NCI-H2081 treated with DMSO at 0.1 percent for 48 hours (cell line): Measurements from ENCODE around the gene WSB1.
"Not testable (repeated sequence)": the region's sequence is repeated elsewhere in the genome, so short reads cannot be mapped to it uniquely, and the experiment has no call there.

Source experiments
- DNase-seq: peaks from one replicate; lab custom pipeline; 2025; lab: John Stamatoyannopoulos, UW

WSB1 gene, protein sequence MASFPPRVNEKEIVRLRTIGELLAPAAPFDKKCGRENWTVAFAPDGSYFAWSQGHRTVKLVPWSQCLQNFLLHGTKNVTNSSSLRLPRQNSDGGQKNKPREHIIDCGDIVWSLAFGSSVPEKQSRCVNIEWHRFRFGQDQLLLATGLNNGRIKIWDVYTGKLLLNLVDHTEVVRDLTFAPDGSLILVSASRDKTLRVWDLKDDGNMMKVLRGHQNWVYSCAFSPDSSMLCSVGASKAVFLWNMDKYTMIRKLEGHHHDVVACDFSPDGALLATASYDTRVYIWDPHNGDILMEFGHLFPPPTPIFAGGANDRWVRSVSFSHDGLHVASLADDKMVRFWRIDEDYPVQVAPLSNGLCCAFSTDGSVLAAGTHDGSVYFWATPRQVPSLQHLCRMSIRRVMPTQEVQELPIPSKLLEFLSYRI

DNA sequence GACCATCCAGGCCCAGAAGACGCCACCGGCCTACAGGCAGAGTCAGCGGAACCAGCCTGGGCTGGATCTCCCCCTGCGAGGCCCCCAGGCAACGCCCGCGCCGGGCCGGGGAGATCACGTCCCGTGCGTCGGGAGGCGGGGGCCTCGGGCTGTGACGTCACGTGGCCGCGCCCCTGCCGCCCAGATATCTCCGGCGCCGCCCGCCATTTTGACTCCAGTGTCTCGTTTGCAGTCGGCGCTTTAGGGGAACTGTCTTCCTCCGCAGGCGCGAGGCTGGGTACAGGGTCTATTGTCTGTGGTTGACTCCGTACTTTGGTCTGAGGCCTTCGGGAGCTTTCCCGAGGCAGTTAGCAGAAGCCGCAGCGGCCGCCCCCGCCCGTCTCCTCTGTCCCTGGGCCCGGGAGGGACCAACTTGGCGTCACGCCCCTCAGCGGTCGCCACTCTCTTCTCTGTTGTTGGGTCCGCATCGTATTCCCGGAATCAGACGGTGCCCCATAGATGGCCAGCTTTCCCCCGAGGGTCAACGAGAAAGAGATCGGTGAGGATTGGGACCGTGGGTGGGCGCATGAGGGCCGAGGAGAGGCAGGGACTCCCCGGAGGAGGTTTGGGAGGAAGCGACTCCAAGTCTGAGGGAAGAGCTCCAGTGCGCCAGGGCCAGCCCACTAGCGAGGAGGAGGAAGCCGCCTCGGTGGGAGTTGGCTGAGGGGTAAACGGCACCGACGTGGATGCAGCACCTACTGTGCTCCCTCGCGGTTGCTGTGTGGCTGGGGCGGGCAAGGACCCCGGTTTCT lies at the start of gene WSB1:
WSB1 (plus strand) TSS at position 217 of the 791 bp plus-strand sequence; CDS start at position 499, 282 bp downstream.
- peak; percentile 29 for DNase-seq

DNA sequence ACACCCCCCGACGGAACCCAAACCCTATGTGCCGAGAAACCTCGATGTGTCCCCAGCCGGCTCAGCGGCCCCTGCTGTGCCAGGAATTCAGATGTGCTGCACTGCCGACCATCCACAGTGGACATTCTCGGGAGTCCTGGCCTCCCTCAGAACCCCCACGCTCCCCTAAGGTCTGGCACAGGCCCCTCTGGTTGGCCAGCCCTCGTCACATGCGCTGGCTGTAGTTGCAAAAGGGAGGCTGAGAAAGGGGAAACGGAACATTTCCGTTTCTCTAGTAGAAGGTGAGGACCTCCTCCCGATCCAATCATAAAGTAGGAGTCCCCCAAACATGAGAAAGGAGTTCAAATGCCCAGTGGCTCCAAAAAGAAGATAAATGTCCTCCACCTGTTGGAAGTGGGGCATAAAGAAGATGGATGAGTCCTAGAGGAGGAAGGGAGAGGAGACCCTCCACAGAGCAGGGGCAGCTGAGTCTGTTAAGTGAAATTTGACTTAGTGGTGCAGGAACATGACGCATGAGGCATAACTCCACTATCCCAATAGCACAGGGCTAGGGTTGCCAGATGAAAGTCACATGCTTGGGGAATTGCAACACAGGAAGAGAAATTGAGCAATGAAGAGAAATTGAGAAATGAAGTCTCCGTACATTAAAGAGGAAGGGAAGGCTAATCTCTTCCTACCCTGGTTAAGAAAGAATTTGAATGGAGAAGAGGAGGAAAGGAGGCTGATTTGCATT lies 49.3 kb upstream of the WSB1 start:
- no peak for DNase-seq

DNA sequence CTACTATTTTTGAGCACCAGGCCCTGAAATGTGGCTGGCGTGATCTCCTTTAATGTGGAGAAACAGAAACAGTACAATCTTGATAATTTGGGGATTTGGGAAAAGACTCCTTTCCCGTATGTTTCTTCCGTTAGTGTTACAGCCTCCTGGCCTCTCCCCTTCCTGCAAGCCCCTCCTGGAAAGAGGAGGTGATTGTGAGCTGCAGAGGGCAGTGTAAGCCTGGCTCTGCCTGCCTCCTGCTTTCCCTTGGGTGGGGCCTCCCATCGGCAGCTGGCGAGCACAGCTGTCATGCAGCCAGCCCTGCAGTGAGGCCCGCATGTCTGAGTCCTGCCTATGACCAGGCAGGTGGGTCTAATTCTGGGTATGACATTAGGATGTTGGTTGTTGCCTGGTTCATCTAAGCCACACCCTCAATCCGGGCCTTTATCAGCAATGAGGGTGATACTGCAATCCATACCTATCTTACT lies 48.7 kb upstream of the WSB1 start:
- no peak for DNase-seq

DNA sequence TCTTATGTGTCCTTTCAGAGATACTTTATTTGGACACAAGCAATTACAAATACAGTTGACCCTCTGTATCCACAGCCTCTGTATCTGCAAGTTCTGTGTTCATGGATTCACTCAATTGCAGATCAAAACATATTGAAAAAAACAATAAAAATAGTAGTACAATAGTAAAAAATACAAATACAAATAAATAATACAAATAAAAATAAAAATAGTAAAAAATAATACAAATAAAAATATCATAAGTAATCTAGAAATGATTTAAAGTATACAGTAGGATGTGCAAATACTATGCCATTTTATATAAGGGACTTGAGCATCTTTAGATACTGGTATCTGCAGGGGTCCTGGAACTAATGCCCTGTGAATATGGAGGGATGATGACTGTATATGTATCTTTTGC lies 47.4 kb upstream of the WSB1 start:
- DNase-seq = no peak

DNA sequence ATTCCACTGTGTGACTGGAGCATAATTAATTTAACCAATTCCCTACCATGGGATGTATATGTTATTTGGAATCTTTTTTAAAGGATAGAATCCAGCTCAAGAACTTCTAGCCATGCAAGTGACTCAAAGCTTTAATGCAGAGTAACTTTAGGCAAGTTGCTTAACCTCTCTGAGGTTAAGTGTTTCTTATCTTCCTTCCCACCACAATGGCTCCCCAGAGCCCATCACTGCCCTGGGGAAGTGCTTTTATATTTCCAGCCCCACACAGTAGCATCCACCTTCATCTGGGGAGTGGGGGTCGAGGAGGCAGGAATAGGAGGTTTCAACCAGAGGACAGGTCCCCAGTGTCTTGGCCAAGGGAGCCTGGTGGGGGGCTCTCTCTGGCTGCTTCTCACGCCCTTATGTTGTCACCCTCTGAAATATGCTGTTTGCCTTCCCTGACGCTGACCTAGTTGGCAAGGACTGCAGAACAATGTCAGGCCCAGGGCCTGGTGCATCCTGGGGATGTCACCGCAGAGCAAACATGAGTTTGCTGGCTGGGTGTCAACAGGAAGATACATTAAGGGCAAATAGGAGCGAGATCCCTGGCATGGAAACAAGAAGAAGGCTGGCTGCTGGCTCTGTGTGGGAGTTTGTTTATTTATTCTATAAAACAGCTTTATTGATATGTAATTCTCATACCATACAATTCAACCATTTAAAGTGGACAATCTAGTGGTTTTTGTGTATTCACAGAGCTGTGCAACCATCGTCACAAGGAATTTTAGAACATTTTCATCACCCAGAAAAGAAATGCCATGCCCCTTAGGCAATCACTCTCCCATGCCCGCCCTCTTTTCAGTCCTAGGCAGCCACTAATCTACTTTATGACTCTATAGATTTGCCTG lies 46.6 kb upstream of the WSB1 start:
- DNase-seq = no peak

DNA sequence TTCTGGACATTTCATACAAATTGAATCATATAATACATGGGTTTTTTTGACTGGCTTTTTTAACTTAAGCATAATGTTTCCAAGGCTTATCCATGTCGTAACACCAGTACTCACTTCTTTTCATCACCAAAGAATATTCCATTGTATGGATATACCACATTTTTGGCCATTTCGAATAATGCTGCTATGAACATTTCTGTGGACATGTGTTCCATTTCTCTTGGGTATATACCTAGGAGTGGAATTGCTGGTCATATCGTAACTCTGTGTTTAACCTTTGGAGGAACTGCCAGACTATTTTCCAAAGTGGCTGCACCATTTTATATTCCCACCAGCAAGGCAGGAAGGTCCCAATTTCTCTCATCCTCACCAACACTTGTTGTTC lies 46.0 kb upstream of the WSB1 start:
- DNase-seq = no peak

DNA sequence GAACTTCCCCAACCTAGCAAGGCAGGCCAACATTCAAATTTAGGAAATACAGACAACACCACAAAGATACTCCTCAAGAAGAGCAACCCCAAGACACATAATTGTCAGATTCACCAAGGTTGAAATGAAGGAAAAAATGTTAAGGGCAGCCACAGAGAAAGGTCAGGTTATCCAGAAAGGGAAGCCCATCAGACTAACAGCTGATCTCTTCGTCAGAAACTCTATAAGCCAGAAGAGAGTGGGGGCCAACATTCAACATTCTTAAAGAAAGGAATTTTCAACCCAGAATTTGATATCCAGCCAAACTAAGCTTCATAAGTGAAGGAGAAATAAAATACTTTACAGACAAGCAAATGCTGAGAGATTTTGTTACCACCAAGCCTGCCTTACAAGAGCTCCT lies 43.1 kb upstream of the WSB1 start:
- DNase-seq = not testable (repeated sequence)

DNA sequence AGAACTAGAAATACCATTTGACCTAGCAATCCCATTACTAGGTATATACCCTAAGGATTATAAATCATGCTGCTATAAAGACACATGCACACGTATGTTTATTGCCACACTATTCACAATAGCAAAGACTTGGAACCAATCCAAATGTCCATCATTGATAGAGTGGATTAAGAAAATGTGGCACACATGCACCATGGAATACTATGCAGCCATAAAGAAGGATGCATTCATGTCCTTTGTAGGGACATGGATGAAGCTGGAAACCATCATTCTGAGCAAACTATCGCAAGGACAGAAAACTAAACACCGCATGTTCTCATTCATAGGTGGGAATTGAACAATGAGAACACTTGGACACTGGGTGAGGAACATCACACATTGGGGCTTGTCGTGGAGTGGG lies 39.1 kb upstream of the WSB1 start:
- DNase-seq = not testable (repeated sequence)

DNA sequence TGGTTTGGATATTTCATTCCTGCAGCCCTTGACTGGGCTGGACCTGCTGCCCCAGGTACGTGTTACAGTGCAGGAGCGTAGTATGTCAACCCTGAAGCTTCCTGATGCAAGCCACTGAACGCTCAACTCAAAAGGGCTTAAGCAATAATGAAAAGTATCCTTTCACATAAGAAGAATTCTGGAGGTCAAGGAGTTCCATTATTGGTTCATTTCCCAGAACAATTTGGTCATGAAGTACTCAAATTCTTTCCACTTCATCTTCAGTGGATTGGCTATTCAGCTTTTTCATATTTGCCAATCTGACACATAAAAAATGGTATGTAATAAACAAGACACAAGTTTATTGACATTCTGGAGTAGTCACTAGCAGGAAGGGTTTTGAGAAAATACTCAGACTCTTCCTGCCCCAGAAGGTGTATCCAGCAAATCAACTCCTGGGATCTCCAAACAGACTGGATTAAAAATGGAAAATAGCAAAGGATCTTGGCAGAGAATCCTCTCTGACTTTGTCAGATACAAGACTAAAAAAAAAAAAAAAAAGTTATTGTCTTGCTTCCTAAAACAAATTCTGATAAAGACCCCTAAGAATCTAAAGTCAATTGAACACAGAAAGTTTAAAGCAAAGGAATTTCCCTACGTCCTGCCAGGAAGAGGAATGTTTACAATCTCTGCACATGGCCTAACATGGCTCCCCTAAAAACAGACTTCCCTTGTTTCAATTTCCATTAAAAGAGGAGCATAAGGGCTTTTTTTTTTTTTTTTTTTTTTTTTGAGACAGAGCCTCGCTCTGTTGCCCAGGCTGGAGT lies 37.5 kb upstream of the WSB1 start:
- no peak for DNase-seq

DNA sequence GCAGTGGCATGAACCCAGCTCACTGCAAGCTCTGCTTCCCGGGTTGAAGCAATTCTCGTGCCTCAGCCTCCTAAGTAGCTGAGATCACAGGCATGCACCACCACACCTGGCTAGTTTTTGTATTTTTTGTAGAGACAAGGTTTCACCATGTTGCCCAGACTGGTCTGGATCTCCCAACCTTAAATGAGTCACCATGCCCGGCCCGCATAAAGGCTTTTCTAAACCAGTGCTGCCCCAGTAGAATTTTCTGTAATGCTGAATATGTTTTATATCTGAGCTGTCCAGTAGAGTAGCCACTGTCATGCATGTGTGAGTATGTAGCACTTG lies 36.9 kb upstream of the WSB1 start:
- no peak for DNase-seq

DNA sequence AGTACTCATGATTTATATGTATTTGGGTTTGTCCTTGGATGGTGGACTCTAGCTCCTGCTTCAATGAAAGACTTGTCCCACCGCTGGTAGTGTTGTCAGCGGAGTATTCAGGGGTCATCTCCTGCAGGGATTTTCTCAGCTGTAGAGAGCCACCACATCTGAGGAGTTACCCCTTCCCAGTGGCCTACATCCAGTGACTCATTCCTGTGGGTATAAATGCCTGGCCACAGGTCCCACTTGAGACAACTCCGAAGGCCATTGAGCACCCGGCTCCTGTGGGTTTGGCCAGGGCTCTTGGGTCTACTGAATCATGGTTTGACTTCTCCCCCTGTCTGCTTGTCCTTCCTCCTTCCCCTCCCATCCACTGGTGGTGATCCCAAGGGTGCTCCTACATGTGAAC lies 34.6 kb upstream of the WSB1 start:
- no peak for DNase-seq

DNA sequence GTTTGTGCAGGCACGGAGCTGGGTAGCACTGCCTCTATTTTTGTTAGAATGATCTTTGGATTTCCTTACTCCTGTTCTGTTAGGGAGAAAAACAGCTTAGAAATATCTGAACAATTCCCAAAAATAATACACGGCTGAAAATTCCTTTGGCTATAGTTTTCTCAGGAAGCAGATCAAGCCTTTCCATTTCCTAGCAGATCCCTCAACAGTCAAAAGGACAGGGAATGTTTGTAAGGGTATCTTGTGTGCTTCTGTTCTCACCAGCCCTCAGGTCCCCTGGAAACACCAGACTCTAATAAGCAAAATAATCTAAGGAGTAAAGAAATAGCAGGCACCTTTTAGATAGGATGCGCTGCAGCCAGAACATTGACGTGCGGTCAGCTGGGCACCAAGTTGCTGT lies 30.5 kb upstream of the WSB1 start:
- no peak for DNase-seq

DNA sequence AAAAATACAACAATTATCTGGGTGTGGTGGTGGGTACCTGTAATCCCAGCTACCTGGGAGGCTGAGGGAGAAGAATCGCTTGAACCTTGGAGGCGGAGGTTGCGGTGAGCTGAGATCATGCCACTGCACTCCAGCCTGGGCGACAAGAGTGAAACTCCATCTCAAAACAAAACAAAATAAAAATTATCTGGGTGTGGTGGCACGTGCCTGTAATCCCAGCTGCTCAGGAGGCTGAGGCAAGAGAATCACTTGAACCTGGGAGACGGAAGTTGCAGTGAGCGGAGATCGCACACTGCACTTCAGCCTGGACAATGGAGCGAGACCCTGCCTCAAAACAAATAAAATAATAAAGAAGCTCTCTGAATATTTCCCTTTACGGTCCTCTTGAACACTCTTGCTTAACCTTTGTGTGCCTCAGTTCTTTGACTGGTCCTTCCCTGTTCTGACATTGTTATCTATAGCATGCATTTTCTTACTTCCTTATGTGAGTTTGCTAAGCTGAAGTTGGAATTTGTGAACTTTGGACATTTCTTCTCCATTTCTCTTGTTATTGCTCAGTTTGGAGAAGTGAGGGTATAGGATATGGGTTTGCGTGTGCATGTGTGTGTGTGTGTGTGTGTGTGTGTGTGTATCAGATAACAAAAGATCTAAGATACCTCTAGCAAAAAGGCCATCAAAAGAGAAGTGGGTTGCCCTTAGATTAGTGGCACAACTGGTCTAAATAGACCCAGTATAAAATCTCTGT lies 29.7 kb upstream of the WSB1 start:
- DNase-seq = no peak

DNA sequence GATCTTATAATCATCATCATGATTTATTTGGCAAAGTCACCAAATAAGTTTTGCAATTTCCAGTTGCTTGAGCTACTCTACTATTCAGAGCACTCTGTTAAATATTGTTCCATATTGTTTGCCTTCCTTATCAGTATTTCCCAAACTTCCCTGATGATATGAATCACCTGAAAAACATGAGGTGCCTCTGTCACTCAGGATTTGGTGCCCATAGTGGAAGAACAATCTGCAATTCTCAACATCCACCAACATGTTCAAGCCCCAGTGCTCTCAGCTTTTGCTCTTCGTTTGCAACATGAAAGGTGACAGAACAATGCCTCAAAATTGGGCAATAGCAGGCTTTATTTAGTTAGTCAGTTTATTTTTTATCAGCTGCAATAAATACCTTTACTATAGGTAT lies 28.6 kb upstream of the WSB1 start:
- DNase-seq = no peak

DNA sequence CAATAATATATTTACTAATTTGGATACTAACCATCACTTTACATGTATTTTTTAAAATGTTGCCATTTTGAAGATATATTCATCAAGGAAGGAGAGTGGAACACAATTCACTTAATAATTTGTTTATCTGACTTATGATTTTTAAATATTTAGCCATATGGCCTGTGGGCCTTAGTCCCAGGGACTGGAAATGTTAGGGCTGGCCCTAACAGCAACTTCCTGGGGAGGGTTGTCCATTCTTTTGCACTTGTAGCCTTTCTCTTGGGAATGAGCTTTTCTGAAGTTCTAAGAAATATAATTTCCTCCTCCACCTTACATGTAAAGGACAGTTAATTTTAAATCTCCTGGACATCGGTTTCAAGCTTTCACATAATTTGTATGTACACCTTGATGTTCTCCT lies 27.7 kb upstream of the WSB1 start:
- no peak for DNase-seq

DNA sequence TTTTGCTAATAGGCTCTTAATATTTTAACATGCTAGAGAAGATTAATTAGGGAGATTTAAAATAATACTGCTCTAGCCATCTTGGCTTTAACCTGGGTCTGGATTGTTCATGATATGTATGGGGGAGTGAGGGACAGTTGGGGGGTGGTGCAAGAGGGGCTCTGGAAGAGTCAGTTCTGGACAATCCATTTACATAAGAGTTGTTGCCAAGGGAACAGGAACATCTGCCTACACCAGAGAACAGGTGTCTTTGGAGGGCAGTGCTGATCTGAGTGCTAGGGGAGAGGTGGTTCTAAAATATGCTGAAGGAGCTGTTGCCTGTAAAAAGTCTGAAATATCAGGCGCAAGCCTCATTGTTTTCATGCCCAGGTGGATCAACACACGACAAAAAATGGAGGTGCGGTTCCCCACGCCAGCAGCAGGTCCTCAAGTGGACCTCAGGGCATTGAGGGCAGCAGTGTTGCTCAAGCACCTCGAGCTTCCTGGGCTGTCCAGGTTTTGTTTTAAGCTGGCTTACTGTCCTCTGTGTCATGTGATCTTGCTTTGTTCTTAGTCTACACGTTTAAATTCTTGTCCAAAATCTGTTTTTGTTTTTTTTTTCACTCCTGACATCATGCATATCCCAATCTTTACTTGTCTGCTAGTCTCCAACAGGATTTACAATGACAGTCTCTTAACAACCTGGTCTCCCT lies 25.4 kb upstream of the WSB1 start:
- DNase-seq = no peak

DNA sequence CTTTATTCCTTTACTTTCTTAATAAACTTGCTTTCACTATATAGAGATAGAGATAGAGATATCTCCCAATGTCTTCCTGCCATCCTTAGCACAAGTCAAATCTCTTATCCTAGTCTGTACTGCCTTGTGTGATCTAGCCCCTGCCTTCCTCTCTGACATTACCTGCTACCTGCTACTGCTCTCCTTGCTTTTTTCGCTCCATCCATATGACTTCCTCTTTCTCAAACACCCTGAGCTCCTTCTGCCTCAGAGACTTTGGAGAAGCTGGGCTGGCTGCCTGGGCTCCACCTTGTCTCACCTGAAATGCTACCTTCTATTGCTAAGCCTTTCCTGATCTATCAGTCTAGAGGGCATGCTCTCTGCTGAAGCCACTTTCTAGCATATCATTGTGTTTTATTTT lies 24.7 kb upstream of the WSB1 start:
- DNase-seq = no peak

DNA sequence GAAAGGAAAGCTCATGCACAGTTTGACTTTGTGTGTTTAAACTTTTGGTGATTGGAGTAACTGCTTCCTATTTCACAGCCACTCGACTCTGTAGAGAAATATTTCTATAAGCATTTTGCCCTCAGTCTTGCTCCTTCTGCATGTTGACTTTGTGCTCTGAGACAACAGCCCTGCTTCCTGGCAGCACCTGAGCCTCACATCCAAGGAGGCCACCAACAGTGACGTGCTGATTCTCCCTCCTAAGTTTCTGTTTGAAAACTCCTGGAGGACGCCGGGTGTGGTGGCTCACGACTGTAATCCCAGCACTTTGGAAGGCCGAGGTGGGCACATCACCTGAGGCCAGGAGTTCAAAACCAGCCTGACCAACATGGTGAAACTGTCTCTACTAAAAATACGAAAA lies 23.9 kb upstream of the WSB1 start:
- DNase-seq = no peak

DNA sequence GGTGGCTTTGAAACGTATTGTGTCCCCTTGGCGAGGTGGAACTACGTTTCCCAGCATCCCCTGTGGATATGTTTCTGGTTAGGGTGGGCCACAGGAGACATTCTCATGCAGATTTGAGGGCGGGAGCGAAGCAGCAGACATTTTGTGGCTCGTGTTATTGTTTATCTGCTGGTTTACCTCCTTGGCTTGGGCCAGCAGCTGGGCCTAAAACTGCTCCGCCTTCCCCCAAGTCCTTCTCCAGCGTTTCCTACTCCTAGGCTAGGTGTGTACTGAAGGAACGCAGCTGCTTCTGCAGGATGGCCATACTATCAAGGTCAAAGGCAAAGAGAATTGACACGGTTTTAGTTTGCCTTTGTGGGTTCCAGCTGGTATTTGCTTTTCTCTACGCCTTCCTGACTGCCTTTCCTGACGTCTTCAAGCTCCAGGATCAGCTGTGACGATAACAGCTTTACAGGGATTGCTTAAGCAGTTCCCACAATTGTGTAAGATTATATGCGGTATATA lies 17.2 kb upstream of the WSB1 start:
- DNase-seq = no peak
